MM.1S (cell line): Measurements from ENCODE around the gene TMEM51.

Source experiments
- EZH2 ChIP-seq: fragments of 300-600 bp; sonication (generic); optimal IDR thresholded peaks from 2 replicates; pipeline ENCODE3; 2017; ENCODE audit warnings: low read depth, mild to moderate bottlenecking, antibody characterized with exemption, low read length, mixed read lengths
- EZH2phosphoT487 ChIP-seq: fragments of 300-600 bp; sonication (generic); IDR thresholded peaks from 2 replicates; pipeline ENCODE4 v1.6.1; 2018; ENCODE audit warnings: antibody characterized with exemption, low read length
- TF ChIP-seq, protein P1 (sequence below): fragments of 300-600 bp; sonication (generic); IDR thresholded peaks from 2 replicates; pipeline ENCODE4 v1.5.1; 2016; ENCODE audit warnings: antibody characterized with exemption, low read length, mixed read lengths

DNA sequence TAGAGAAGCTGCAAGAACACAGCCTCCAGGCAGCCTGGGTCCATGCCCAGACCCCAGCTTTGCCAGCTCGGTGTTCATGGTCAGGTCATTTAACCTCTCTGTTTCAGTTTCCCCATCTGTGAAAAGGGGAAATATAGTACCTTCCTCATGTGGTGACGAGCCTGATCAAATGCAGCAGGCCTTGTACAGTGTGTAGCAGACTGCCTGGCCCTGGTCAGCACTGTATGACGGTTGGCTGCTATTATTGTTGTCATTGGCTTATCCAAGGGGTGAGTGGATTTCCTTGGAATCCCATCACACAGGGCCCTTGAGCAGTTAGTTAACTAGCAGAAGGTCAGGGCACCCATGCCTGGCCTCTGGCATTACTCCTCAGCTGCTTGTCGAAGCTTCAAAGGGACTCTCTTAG, 6.6 kb upstream of the TMEM51 start:
- TF ChIP-seq EZH2: no peak
- TF ChIP-seq, protein P1, sequence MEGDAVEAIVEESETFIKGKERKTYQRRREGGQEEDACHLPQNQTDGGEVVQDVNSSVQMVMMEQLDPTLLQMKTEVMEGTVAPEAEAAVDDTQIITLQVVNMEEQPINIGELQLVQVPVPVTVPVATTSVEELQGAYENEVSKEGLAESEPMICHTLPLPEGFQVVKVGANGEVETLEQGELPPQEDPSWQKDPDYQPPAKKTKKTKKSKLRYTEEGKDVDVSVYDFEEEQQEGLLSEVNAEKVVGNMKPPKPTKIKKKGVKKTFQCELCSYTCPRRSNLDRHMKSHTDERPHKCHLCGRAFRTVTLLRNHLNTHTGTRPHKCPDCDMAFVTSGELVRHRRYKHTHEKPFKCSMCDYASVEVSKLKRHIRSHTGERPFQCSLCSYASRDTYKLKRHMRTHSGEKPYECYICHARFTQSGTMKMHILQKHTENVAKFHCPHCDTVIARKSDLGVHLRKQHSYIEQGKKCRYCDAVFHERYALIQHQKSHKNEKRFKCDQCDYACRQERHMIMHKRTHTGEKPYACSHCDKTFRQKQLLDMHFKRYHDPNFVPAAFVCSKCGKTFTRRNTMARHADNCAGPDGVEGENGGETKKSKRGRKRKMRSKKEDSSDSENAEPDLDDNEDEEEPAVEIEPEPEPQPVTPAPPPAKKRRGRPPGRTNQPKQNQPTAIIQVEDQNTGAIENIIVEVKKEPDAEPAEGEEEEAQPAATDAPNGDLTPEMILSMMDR: no peak
- TF ChIP-seq EZH2phosphoT487: no peak
